HPDE6-E6E7 (cell line): Measurements from ENCODE around the gene GRK5.

Experiments
- DNase-seq: peaks from one replicate; pipeline ENCODE4 v3.0.0; 2011; ENCODE audit warnings: missing footprints; ENCODE audit errors: extremely low spot score

GRK5 gene

DNA sequence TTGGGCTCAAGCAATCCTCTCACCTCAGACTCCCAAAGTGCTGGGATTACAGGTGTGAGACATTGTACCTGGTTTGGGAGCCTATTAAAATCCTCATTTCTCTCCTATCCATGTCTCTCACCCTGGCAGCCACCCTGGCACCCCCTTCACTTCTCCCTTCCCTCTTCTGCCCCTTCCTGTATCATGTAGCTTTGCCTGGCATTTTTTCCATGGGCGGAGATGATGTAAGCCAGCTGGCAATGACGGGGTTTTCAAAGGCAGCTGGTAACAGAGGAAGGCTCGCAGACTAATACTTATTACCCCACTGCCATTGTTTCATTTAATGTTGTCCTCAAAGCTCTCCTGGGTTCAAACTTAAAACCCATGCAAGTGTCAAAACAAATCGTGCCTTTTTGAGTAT is 273.3 kb downstream of the GRK5 start:
- DNase-seq = no peak

DNA sequence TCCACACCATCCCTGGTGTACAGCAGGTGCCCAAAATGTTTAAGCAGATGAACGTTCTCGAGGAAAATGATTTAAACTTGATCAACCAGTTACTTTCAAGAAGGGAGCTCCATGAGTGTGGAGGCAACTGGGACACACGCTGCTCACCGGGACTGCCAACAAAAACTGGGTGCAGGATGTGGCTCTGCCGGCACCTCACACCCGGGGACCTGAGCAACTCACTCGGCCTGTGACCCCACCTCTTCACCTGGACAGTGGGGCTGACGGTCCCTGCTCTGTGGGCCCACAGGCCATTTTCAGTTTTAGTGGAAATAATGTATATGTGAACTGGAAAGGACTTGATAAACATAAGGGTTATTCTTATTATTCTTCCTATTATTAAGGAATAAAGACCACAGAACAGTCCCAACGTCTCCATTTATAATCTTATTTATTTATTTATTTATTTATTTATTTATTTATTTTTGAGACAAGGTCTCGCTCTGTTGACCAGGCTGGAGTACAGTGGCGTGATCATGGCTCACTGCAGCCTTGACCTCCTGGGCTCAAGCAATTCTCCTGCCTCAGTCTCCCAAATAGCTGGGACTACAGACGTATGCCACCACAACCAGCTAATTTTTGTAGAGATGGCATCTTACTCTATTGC is 274.5 kb downstream of the GRK5 start:
- DNase-seq = no peak

DNA sequence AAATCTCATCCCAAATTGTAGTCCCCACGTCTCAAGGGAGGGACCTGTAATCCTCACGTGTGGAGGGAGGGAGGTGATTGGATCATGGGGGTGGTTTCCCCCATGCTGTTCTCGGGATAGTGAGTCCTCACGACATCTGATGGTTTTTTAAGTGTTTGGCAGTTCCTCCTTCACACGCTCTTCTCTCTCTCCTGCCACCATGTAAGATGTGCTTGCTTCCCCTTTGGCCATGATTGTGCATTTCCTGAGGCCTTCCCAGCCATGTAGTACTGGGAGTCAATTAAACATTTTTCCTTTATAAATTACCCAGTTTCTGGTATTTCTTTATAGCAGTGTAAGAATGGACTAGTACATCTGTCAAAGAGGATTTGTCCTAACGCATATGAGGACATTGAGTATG is 275.6 kb downstream of the GRK5 start:
- no peak for DNase-seq

- DNase-seq = no peak
These were observed 276.5 kb downstream of the GRK5 start for GRCh38 chr10:119483839-119484238.

GRCh38 chr10:119488675-119489074 is 281.3 kb downstream of the GRK5 start:
- DNase-seq = no peak

DNA sequence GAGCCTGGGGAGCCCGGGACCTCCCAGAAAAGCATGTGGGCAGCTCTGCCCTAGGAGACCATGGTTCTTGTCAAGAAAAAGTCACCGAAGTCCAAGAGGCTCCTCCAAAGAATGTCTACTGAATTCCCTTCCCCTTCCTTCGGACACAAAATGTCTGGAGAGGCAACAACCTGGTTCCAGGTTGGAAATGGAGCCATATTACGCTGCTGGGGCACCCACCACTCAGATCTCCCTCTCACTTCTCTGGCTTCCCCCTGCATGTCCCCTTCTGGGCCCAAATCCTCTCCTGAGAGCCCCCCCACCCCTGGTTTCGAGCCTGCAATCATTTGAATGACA is 282.6 kb downstream of the GRK5 start:
- DNase-seq = no peak

GRCh38 chr10:119491966-119492757 is 284.8 kb downstream of the GRK5 start:
- no peak for DNase-seq

- no peak for DNase-seq
These were observed 285.8 kb downstream of the GRK5 start for GRCh38 chr10:119493155-119493554.

GRCh38 chr10:119494236-119495020 is 287.1 kb downstream of the GRK5 start:
- no peak for DNase-seq

DNA sequence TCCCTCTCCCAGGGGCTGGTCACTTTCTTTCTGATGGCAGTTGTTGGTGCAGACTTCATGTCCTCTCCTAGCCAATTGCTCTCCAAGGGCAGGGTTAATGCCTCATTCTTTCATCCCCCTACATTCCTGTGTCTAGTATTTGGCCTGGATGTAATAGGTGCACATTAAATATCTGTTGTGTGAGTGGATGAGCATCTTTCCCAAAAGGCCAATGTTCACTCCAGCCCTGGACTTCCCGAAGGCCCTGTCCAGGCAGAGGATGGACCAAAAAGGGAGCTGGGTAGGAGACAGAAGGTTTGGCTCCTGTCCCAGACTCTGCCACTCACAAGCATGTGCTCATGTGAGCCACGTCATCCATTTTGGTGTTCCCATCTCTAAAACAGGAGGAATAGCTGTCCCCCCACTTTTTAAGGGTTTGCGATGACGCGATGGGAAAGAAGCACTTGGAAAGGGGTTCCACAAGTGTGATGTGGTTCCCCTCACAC is 287.7 kb downstream of the GRK5 start:
- DNase-seq = no peak

- no peak for DNase-seq
These were observed 288.2 kb downstream of the GRK5 start for GRCh38 chr10:119495545-119495944.

GRCh38 chr10:119496273-119496672 is 288.9 kb downstream of the GRK5 start:
- DNase-seq = no peak

DNA sequence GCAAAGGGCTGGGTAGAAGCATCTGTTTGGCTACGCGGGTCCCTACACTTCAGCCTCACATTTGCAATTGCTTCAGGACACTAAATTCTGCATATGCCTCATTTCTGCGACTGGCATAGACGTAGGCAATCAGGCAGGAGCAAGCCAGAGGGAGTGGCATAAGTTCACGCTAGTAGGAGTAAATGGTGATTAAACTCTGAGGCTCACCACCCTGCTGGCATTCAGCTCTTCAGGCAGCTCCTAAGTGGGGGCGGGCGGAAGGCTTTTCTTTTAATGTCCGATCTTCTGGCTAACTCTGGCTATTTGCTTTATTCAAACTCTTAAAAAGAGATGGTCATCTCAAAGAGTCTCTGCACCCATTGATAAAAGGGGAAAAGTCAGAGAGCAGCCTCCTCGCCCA is 289.9 kb downstream of the GRK5 start:
- no peak for DNase-seq

DNA sequence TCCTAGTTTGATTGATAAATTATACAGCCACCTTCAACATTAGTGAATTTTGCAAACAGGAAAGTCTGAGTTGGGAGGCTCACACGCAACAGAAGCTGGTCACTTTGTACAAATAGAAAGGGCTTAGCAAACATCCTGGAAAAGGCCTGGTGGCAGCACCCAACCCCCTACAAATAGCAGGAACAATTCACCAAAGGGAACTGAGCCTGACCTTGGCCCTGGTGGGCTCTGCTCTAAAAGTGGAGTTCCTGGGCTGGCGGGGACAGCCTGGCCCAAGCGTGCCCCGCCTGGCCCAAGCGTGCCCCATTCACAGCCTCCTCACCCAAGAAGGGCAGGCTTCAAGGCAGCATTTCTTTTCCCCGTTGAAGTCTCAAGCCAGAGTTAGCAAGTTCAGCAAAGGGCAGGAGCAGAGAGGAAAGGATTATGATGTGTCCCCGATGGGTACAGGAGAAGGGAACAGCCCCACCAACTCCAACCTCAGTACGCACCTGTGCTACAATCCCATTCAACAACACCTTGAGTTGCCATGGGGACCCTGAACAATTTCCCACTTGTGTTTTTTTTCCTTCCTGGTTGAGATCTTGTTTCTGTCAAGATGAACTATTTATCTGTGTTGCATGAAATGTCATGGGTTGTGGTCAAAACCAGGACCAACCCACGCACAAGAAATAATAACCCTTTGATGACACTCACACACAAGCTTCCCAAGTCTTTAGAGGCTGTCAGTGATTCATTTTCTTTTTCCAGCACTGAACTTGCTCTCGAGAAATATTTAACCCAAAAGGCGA is 291.7 kb downstream of the GRK5 start:
- no peak for DNase-seq

- DNase-seq = no peak
These were observed 292.3 kb downstream of the GRK5 start for GRCh38 chr10:119499677-119500002.

DNA sequence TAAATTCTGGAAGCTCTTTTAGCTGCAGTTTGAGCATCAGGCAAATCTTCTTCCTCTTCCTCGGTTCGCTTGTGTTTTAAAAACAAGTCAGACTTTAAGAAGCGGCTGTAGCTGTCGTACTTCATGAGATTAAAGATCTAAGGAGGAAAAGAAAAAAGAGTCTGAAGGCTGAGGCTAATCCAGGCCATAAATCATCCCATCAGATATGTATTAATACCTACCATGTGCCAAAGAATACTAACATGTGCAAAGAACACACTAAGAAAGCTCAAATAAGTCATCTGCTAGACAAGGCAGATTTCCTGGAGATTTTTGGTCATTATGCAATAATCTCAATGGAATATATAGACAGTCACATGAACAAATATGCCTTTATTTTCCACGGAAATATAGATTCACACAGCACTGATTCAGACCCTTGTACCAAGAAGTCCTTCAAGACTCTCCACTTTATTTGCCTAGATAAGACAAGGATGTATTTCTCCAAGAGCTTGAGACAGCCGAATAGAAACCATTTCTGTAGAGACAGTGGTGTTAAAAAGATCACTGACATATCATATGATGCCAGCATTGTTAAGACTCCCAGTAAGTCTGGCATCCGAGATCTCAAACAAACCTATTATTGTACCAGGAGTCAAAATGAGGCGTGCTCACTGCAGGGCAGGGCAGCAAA is 292.9 kb downstream of the GRK5 start:
- DNase-seq = no peak

- DNase-seq = no peak
These were observed 293.4 kb downstream of the GRK5 start for GRCh38 chr10:119500821-119501220.

GRCh38 chr10:119501690-119502089 is 294.3 kb downstream of the GRK5 start:
- DNase-seq = no peak

- DNase-seq = no peak
These were observed 294.8 kb downstream of the GRK5 start for GRCh38 chr10:119502209-119502608.

- DNase-seq = no peak
These were observed 295.3 kb downstream of the GRK5 start for GRCh38 chr10:119502618-119503155.

GRCh38 chr10:119503821-119504220 is 296.4 kb downstream of the GRK5 start:
- DNase-seq = no peak
